ENCODE measurements around the gene NUB1. TPM values are rescaled to one million over a fixed set of nuclear protein-coding genes. Genes with fewer than 3 reads are reported as not detected.

The NUB1 gene
- polyA plus RNA-seq, 1 of the 3 experiments (the other 2 are of a cell fraction), result 54.0 TPM

GRCh38 chr7:151382079-151382885 is 40.7 kb downstream of the NUB1 start:
- H3K27me3 ChIP-seq (ENCODE audit: insufficient read depth), result no peaks in the 10 kb centered on the region
- 75% methylated on average over 33 of the region's 37 CpGs for WGBS (ENCODE audit: low lambda C conversion rate)

More at GRCh38 chr7:151382079-151382885, 40.7 kb downstream of the NUB1 start:
- Histone ChIP-seq H3K79me2 (ENCODE audit: insufficient read depth) (no peaks in the 10 kb centered on the region), H2AFZ (ENCODE audit: low read depth) (no peak overlapping the region), H3K9me3 (no peaks in the 10 kb centered on the region), H4K20me1 (ENCODE audit: insufficient read depth) (no peaks in the 10 kb centered on the region), H3K27ac (ENCODE audit: low read depth in 2 of 2, low read length in 1 of 2) (no peak overlapping the region), H3K4me3 (ENCODE audit: low read depth in 2 of 2, low read length in 1 of 2) (no peak overlapping the region), H3K36me3 (replicated peaks in 1 of 2; ENCODE audit: control insufficient read depth in 1 of 2, insufficient read depth in 2 of 2, low read length in 1 of 2) (peaks cover 7 to 21% of the 10 kb centered on the region in 2 experiments), H3K4me2 (no peak overlapping the region), H3K9me2 (no peaks in the 10 kb centered on the region), H3F3A (replicated peaks; ENCODE audit: insufficient read depth) (peaks cover 4% of the 10 kb centered on the region), H3K4me1 (ENCODE audit: control insufficient read depth in 1 of 2, insufficient read depth in 2 of 2, low read depth in 1 of 2, low read length in 1 of 2) (peaks cover 0 to 7% of the 10 kb centered on the region in 2 experiments; a peak in 1 of 4 replicates), H3K9ac (no peak overlapping the region)
- DNase-seq, result no peak
- POLR2A ChIA-PET, result no interaction called here
- CTCF ChIA-PET, result no interaction called here
- TF ChIP-seq REST (IDR thresholded peaks at IDR 0.05; ENCODE audit: low read depth, low read length) (no peak), TAF1 (IDR thresholded peaks at IDR 0.05; ENCODE audit: borderline replicate concordance, low read depth, low read length) (no peak), SMC3 (IDR thresholded peaks at IDR 0.05; ENCODE audit: low read depth, low read length) (no peak), EP300 (IDR thresholded peaks at IDR 0.05; ENCODE audit: borderline replicate concordance in 1 of 2, low read depth in 1 of 2, low read length in 1 of 2) (no peak), EZH2phosphoT487 (IDR thresholded peaks at IDR 0.05; ENCODE audit: borderline replicate concordance, low read depth) (no peak), FOSL2 (IDR thresholded peaks at IDR 0.05; ENCODE audit: borderline replicate concordance, low read depth) (no peak), JUND (IDR thresholded peaks at IDR 0.05) (no peak), RXRA (IDR thresholded peaks at IDR 0.05; ENCODE audit: borderline replicate concordance, low read depth) (no peak), ZBTB33 (IDR thresholded peaks at IDR 0.05; ENCODE audit: borderline replicate concordance, low read depth) (no peak), GATA2 (CRISPR knock-in tag; IDR thresholded peaks at IDR 0.05) (no peak), MXI1 (IDR thresholded peaks at IDR 0.05; ENCODE audit: low read depth, low read length) (no peak), RCOR1 (IDR thresholded peaks at IDR 0.05; ENCODE audit: low read length) (no peak), YY1 (IDR thresholded peaks at IDR 0.05; ENCODE audit: low read depth) (no peak), FOXM1 (IDR thresholded peaks at IDR 0.05; ENCODE audit: low read depth) (no peak), RFX5 (IDR thresholded peaks at IDR 0.05; ENCODE audit: low read length) (no peak), ELF1 (IDR thresholded peaks at IDR 0.05) (no peak), NFIC (IDR thresholded peaks at IDR 0.05; ENCODE audit: borderline replicate concordance) (no peak)

All from SK-N-SH (cell line).